GDM1 (cell line): ENCODE measurements around the gene GARIN5A.

Source experiments
- DNase-seq: peaks from one replicate; lab custom pipeline; 2025; lab: John Stamatoyannopoulos, UW

GARIN5A gene

GRCh38 chr19:50476224-50476906, at the start of gene GARIN5A, which contains the start of gene EMC10:
GARIN5A (minus strand) TSS chr19:50476848; CDS start chr19:50476388, 460 bp downstream.
EMC10 (plus strand) TSS chr19:50476507; CDS start chr19:50476545, 38 bp downstream.
- peak; percentile 86 for DNase-seq

GRCh38 chr19:50522881-50523280, 46.2 kb upstream of the GARIN5A start:
- no peak for DNase-seq

- no peak for DNase-seq
Observed at GRCh38 chr19:50520822-50521465, 44.3 kb upstream of the GARIN5A start.

- no peak for DNase-seq
Observed at GRCh38 chr19:50519006-50519575, 42.4 kb upstream of the GARIN5A start.

GRCh38 chr19:50518091-50519005, 41.7 kb upstream of the GARIN5A start:
- DNase-seq = no peak

- no peak for DNase-seq
Observed at GRCh38 chr19:50517704-50518075, 41.0 kb upstream of the GARIN5A start.

- no peak for DNase-seq
Observed at GRCh38 chr19:50516964-50517703, 40.5 kb upstream of the GARIN5A start.

GRCh38 chr19:50516456-50516855, 39.8 kb upstream of the GARIN5A start:
- DNase-seq = no peak

- no peak for DNase-seq
Observed at GRCh38 chr19:50515168-50515561, 38.5 kb upstream of the GARIN5A start.

GRCh38 chr19:50514346-50515167, 37.9 kb upstream of the GARIN5A start:
- no peak for DNase-seq

GRCh38 chr19:50513746-50514345, 37.2 kb upstream of the GARIN5A start, which contains the start of gene ASPDH:
ASPDH (minus strand) TSS chr19:50513913; CDS start chr19:50513823, 90 bp downstream.
- no peak for DNase-seq

- no peak for DNase-seq
Observed at GRCh38 chr19:50512999-50513745, 36.5 kb upstream of the GARIN5A start.

GRCh38 chr19:50512112-50512998, 35.7 kb upstream of the GARIN5A start:
- no peak for DNase-seq

GRCh38 chr19:50511069-50511822, 34.6 kb upstream of the GARIN5A start, which contains the start of gene JOSD2:
JOSD2 (minus strand) TSS chr19:50511191; CDS start chr19:50510431, 760 bp downstream.
- peak; percentile 99 for DNase-seq

GRCh38 chr19:50510700-50511068, 34.0 kb upstream of the GARIN5A start:
- DNase-seq = no peak

- DNase-seq = no peak
Observed at GRCh38 chr19:50510121-50510670, 33.5 kb upstream of the GARIN5A start.

GRCh38 chr19:50509366-50509765, 32.7 kb upstream of the GARIN5A start:
- DNase-seq = no peak
